HG02678 (cell line): ENCODE measurements around the gene ZFHX3.

ENCODE experiments used
- ATAC-seq: cut with Tn5 transposase; IDR thresholded peaks from one replicate; pipeline ENCODE4 v1.9.1; 2021; ENCODE audit warnings: mild to moderate bottlenecking, moderate library complexity; ENCODE audit not compliant: unreplicated experiment

The ZFHX3 gene

GRCh38 chr16:72886346-72886974 is 161.5 kb downstream of the ZFHX3 start:
- no peak for ATAC-seq

- no peak for ATAC-seq
These were observed 163.4 kb downstream of the ZFHX3 start for GRCh38 chr16:72884573-72884972.

DNA sequence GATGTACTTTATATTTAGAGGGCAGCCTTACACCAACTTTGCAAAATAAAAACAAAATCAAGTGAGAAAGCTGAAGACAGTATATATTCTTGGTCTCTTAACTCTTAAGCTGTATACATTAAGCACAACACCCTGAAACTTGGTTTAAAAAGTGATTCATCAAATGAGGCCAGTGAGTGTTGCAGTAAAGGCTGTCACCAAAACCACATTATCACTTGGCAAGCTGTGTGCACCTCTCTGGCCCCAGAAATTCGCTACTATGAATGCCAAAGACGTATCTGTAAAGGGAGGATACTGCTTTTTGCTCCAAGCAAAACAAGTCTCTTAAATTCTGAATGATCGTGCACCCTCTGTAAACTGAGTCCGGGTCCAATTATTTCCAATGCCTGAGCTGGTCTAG is 163.9 kb downstream of the ZFHX3 start:
- ATAC-seq: no peak

GRCh38 chr16:72879846-72880245 is 168.1 kb downstream of the ZFHX3 start:
- ATAC-seq: no peak

- ATAC-seq: no peak
These were observed 169.3 kb downstream of the ZFHX3 start for GRCh38 chr16:72878301-72879269.

DNA sequence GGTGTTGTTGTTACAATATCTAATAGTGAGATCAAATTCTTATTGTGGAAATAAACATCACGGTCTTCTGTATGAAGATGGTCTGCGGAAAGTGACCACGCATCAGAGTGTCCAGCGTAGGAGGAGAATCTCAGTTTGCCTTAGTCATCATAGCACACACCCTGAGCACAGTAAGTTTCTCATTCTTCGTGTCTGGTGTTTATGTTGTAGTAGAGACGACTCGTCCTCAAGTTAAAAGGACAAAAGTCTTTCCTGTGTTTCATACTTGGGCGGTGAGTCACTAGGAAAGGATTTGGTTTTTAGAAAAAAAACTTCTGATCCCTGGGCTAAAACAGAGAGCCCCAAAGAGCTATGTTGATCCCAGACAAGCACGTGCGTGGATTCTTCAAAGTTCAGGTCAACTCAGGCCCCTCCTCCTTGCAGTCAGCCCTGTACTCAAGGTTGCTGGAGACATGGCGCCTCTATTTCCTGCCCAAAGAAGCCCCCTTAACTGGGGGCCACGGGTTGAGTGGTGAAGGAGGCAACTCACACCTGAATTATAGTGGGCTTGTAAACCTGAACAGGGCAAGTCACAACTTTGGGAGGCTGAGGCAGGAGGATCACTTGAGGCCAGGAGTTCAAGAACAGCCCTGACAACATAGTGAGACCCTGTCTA is 170.4 kb downstream of the ZFHX3 start:
- no peak for ATAC-seq

DNA sequence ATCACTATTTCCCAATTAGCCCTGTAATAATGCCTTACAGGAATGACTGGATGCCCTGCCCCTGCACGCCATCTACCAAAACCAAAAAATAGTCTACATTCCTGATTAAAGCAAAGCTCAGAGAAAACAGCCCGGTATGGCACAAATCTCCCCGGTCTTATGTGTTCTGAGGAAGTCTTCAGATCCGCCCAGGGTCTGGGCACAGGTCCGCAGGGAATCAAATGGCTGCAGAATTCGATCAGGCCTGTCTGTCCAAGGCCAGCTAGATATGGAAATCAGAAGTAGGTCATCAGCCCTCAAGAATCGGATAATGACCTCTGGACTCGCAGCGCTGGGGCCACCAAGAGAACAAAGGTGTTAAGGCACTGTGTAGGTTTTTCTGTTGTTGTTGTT is 171.0 kb downstream of the ZFHX3 start:
- no peak for ATAC-seq

DNA sequence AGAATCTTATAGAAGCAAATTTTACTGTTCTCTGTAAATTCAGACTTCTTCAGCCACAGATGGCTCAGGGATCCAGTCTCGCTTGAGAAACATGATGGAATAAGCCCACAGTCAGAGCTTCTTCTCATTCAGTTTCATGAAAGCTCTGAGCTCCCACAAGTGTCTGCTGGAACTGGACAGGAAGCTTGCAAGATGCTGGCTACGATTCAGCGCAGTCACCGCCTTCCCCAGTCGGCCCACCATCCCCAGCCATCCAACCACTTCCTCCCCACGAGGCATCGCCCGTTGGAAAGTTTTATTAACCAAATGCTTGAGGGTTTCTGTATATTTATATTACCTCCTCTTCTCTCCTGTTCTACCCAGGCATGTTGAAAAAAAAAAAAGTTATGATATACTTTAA is 171.7 kb downstream of the ZFHX3 start:
- no peak for ATAC-seq

DNA sequence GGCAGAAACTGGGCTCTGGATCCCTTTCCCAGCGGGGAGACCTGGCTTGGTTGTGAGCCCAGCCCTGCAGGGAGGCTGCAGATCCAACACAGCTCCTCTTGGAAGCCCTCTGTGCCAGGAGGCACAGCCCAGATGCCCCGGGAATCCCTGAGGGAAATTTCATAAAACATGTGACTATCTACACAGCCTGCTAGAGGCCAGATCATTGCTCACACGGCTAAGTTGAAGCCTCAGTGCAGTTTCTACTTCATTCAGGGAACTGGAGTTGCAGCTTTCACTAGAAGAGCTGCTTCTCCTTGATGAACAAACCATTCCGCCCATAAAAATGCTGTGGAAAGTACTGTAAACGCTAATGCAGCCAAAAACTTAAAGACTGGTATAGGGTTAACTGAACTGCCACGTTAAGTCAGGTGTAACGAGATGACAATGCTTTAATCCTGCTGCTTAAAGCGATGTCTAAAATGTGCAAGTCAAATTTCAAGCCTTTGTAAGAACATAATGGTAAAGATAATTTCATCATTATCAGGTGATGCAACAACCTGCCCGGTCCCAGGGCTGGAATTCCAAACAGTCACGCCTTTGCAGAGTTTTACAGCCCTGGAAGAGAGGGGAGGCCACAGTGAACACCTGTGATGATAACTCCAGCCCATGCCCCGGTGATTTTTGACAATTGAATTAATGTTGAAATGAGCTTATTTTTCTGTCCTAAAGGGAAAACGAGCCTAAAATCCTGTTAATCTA is 172.5 kb downstream of the ZFHX3 start:
- ATAC-seq: no peak

DNA sequence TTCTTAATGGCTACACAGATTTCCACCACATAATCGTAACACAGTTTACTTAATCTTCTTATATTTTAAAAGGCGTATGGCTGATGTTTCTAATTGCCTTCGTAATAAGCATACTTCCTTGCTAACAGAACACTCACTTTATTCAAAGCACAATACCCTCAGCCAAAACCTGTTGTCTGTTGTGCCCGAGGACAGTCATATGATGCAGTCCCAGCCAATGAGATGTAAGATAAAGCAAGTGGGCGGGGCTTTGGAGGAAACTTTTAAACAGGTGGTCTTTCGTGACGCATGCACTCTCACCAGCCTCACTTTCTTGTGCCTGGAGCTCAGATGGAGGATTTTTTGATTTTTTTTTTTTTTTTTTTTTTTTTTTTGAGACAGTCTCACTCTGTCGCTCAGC is 174.1 kb downstream of the ZFHX3 start:
- ATAC-seq: no peak

- ATAC-seq: no peak
These were observed 174.9 kb downstream of the ZFHX3 start for GRCh38 chr16:72873044-72873443.

GRCh38 chr16:72865835-72866234 is 182.1 kb downstream of the ZFHX3 start:
- ATAC-seq: no peak

DNA sequence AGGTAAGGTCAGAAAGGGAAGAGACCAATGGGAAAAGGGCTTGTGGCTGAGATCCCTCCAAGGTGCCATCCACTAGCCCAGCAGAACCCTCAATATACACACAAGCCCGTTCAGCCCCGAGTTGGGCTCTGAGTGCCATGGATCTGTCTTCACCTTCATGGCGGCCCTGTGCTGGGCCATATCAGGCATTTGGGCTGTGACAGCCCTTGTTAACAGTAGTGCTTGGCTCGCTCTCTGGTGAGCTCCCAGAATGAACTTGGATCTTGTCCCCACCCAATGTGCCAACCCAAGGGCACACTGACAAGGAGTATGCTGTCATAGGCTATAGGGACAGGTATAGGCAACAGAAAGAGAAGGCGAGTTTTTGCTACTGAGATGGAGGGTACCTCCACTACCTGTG is 182.7 kb downstream of the ZFHX3 start:
- no peak for ATAC-seq

DNA sequence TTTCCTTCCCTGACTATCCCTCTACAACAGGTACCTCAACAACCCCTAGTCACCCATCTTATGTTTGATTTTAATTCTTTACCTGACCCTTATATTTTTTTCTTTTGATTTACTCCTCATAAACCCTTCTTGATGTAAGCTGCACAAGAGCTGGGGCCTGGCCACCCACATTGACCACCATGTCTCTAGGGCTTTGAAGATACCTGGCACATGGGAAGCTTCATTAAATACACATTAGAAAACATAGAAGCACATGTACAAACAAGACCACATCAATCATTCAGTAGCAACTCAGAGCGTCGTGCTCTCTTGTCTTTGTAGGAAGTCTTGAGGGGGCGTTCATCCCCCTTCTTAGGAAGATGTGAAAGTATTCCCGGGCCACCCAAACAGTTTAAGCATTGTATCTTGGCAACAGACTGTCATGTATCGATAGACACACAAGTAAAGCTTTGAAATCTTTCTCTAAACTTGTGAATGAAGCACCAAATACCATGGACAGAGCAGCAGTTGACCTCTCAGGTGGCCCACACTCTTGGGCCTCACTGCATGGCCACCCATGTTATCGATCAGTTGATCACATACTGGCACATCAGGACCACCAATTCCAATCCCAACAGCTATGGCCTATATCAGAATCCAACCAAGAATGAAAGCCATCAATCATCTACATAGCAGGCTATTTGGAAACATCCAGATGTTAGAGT is 183.6 kb downstream of the ZFHX3 start:
- ATAC-seq: no peak

DNA sequence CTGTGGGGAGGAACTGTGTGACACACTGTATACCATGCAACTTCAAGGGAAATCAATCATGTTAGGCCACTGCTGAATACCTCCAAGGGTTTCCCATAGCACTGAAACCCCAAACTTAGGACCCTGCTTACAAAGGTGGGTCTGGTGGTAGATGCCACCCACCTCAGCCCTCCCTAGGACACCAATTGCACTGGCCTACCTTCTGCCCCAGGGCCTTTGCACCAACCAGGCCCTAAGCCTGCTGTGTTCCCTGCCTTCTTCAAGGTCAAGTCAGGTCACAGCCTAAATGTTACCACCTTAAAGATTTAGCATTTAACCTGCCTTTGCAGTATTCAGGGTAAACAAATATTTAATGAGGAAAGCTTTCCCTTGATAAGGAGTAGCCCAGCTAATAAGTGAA is 185.8 kb downstream of the ZFHX3 start:
- ATAC-seq: no peak

DNA sequence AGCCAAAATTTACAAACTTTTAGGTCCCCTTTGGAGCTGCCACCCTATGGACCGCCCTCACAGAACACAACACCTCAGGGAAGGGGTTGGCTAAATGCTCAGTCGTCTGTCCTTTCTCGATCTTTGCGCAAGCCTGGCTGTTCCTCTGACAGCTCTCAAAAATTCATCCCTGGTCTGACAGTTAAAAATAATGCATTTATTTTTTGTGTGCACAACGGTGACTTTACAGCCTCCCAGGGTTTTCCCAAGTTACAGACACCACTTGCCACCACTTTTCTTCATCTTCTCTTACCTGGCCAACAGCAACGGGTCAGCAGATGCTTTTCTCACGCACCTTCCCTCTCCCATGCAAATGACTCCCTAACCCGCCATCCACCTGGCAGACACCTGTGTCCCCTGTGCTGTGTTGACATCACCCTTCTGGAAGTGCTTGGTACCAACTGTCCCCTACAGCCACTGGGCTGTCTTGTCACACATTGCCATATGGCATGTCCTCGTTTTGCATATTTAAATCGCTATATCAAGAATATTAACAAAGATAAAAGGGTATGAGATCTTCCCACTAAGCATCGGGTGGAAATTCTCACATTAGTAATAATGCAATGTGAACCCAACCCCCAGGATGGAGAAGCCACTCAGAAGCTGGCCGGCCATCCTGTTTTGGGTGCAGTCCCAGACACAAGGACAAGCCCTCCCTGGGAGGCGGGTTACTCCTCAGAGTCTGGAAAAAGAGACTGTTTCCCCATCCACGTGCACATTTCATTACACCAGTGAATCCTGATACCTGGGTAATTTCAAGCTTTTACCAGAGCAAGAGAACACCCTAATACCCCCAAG is 187.0 kb downstream of the ZFHX3 start:
- ATAC-seq: no peak

GRCh38 chr16:72859581-72859980 is 188.3 kb downstream of the ZFHX3 start:
- no peak for ATAC-seq

- ATAC-seq: no peak
These were observed 189.0 kb downstream of the ZFHX3 start for GRCh38 chr16:72858665-72859493.
